Neuronal stem cell (in vitro differentiated cells): ENCODE results near the gene STAM.

Experiments
- DNase-seq: peaks from one replicate; pipeline ENCODE4 v3.0.0-alpha.2; 2013; ENCODE audit warnings: low spot score
- H2AFZ ChIP-seq: one replicate; pipeline ENCODE4 v1.6.1; 2013; ENCODE audit warnings: mild to moderate bottlenecking, low read length, inconsistent platforms
- H2AK5ac ChIP-seq: 2 replicates; pipeline ENCODE4 v1.6.1; 2013; ENCODE audit warnings: low read depth, mild to moderate bottlenecking, inconsistent platforms, low read length, moderate library complexity, mixed read lengths
- H2BK120ac ChIP-seq: 2 replicates; pipeline ENCODE4 v1.6.1; 2013; ENCODE audit warnings: low read depth, mild to moderate bottlenecking, inconsistent platforms, low read length, moderate library complexity, mixed read lengths
- H2BK12ac ChIP-seq: one replicate; pipeline ENCODE4 v1.6.1; 2013; ENCODE audit warnings: low read length, inconsistent platforms
- H2BK15ac ChIP-seq: 2 replicates; pipeline ENCODE4 v1.6.1; 2013; ENCODE audit warnings: mild to moderate bottlenecking, low read length, inconsistent platforms, mixed read lengths
- H2BK5ac ChIP-seq: one replicate; pipeline ENCODE4 v1.6.1; 2013; ENCODE audit warnings: inconsistent platforms, mild to moderate bottlenecking, low read length, moderate library complexity
- H3K14ac ChIP-seq: one replicate; pipeline ENCODE4 v1.6.1; 2013; ENCODE audit warnings: low read length, inconsistent platforms
- H3K18ac ChIP-seq: 2 replicates; pipeline ENCODE4 v1.6.1; 2013; ENCODE audit warnings: low read length, inconsistent platforms
- H3K23ac ChIP-seq: 2 replicates; pipeline ENCODE4 v1.6.1; 2013; ENCODE audit warnings: low read depth, mild to moderate bottlenecking, mixed read lengths, low read length, inconsistent platforms; ENCODE audit not compliant: poor library complexity
- H3K27ac ChIP-seq: replicated peaks from 3 replicates; pipeline ENCODE4 v1.5.1; 2013; ENCODE audit warnings: low read length, inconsistent platforms
- H3K27me3 ChIP-seq, 3 experiments: 2 replicates each; pipeline ENCODE4 v1.6.1; 2013; ENCODE audit warnings: low read length in 3 of 3, mild to moderate bottlenecking in 2 of 3, inconsistent platforms in 1 of 3, low read depth in 1 of 3, mixed read lengths in 1 of 3, moderate library complexity in 1 of 3; ENCODE audit not compliant: control insufficient read depth in 3 of 3, insufficient read depth in 3 of 3
- H3K36me3 ChIP-seq, 2 donors: replicated peaks in 1 of 2; 2 replicates each; pipeline ENCODE4 v1.6.1; 2013; ENCODE audit warnings: low read length in 2 of 2; ENCODE audit not compliant: control insufficient read depth in 2 of 2, insufficient read depth in 2 of 2
- H3K4ac ChIP-seq: 2 replicates; pipeline ENCODE4 v1.6.1; 2013; ENCODE audit warnings: inconsistent platforms, mild to moderate bottlenecking, low read length, moderate library complexity
- H3K4me1 ChIP-seq, 2 donors: 1 replicate in 1 of 2; 2 replicates in 1 of 2; pipeline ENCODE4 v1.6.1; 2013; ENCODE audit warnings: low read length in 2 of 2, low read depth in 1 of 2; ENCODE audit not compliant: control insufficient read depth in 2 of 2, insufficient read depth in 1 of 2
- H3K4me2 ChIP-seq: one replicate; pipeline ENCODE4 v1.6.1; 2013; ENCODE audit warnings: mild to moderate bottlenecking, low read length, inconsistent platforms; ENCODE audit not compliant: insufficient read depth, poor library complexity, severe bottlenecking
- H3K4me3 ChIP-seq, 2 donors: 2 replicates each; pipeline ENCODE4 v1.5.1; 2013; ENCODE audit warnings: low read length in 2 of 2, mild to moderate bottlenecking in 2 of 2, inconsistent platforms in 1 of 2, moderate library complexity in 1 of 2
- H3K79me1 ChIP-seq: one replicate; pipeline ENCODE4 v1.6.1; 2013; ENCODE audit warnings: low read depth, mild to moderate bottlenecking, inconsistent platforms, low read length, moderate library complexity
- H3K9ac ChIP-seq: one replicate; pipeline ENCODE4 v1.6.1; 2013; ENCODE audit warnings: mild to moderate bottlenecking, low read depth, low read length, inconsistent platforms; ENCODE audit not compliant: poor library complexity
- H3K9me3 ChIP-seq, 2 donors: replicated peaks in 1 of 2; 2 replicates each; pipeline versions ENCODE3 to v1.6.1; 2013; ENCODE audit warnings: low read length in 2 of 2, mild to moderate bottlenecking in 2 of 2, inconsistent platforms in 1 of 2, low read depth in 1 of 2, mixed read lengths in 1 of 2, moderate library complexity in 1 of 2; ENCODE audit not compliant: control insufficient read depth in 2 of 2, insufficient read depth in 1 of 2
- H4K8ac ChIP-seq: one replicate; pipeline ENCODE4 v1.6.1; 2013; ENCODE audit warnings: low read depth, mild to moderate bottlenecking, inconsistent platforms, low read length, moderate library complexity
- H4K91ac ChIP-seq: one replicate; pipeline ENCODE4 v1.6.1; 2013; ENCODE audit warnings: low read length, low read depth, mild to moderate bottlenecking, inconsistent platforms; ENCODE audit not compliant: poor library complexity
- WGBS, 2 donors: extraction: QIAGEN DNeasy Blood & Tissue Kit; methylation state at CpG; one replicate each; pipeline ENCODE4 v1.1.7; 2013; ENCODE audit warnings: missing lambda C conversion rate in 2 of 2, mixed read lengths in 1 of 2; ENCODE audit not compliant: insufficient read length in 2 of 2, insufficient replicate concordance in 1 of 2; ENCODE audit errors: extremely low coverage in 2 of 2; 5-methylcytosine and 5-hydroxymethylcytosine counted together

Gene STAM

DNA sequence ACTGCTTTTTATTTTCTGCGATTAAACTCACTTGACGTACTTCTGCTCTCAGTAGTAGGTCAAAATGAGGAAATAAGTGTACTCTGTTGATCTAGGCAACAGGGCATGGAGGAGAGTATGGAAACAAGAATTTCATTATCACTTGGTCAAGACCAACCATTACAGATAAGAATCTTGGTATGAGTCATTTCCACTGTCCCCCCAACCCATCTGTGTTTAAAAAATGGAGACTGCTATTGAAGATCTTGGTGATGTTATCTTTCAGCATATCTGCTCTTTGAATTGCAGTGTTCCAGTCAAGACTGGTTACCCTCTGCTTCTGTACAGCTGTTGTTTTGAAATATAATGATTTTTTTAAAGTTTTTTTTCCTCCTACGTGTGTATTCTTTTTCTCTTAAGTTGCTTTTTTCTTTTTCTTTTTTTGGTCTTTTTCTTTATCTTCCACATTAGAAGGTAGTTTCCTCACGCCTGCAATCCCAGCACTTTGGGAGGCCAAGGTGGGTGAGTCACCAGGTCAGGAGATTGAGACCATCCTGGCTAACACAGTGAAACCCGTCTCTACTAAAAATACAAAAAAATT lies 11.7 kb downstream of the STAM start:
- Histone ChIP-seq H2BK15ac (no peak overlapping the region), H3K27me3 (no peaks in the 10 kb centered on the region), H3K9me3 (peaks cover 2 to 30% of the 10 kb centered on the region in 2 donors), H3K4me2 (no peak overlapping the region), H2BK12ac (no peak overlapping the region), H2BK5ac (no peak overlapping the region), H3K14ac (no peak overlapping the region), H3K4ac (no peak overlapping the region), H3K27ac (no peak overlapping the region), H3K79me1 (peaks cover 3% of the 10 kb centered on the region), H3K4me1 (peaks cover 0 to 2% of the 10 kb centered on the region in 2 donors), H3K18ac (no peak overlapping the region), H3K9ac (no peak overlapping the region), H3K23ac (no peak overlapping the region), H3K36me3 (peaks cover 2 to 13% of the 10 kb centered on the region in 2 donors), H3K4me3 (no peak overlapping the region), H2AK5ac (no peak overlapping the region), H2AFZ (no peak overlapping the region), H4K91ac (no peak overlapping the region), H4K8ac (no peak overlapping the region), H2BK120ac (no peak overlapping the region)
- no CpG with 5 or more reads among the region's 5 CpGs for whole genome bisulfite sequencing, 2 donors
- no peak for DNase-seq

DNA sequence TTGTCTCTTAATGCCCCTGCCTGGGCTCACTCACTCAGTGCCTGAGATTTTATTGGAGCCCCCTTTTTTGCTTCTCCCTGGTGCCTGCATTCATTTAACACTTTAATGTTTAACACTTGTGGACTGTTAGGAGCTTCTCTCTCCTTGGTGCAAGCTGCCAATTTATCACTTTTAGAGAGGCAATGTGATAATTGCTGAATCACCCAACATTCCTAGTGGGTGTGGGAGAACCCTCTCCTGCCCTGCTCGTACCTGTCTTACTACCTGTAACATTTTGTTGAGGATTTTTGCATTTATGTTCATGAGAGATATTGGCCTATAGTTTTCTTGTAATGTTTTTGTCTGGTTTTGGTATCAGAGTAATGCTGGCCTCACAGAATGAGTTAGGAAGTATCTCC lies 13.2 kb downstream of the STAM start:
- Histone ChIP-seq H3K79me1 (peaks cover 3% of the 10 kb centered on the region), H3K4ac (no peak overlapping the region), H2BK5ac (no peak overlapping the region), H3K14ac (no peak overlapping the region), H2AFZ (no peak overlapping the region), H3K18ac (no peak overlapping the region), H3K4me2 (no peak overlapping the region), H3K23ac (no peak overlapping the region), H2BK12ac (no peak overlapping the region), H2BK15ac (no peak overlapping the region), H3K36me3 (peaks cover 4 to 28% of the 10 kb centered on the region in 2 donors), H4K91ac (no peak overlapping the region), H4K8ac (no peak overlapping the region), H3K4me1 (no peaks in the 10 kb centered on the region), H2BK120ac (no peak overlapping the region), H3K9ac (no peak overlapping the region), H3K27ac (no peak overlapping the region), H3K27me3 (no peaks in the 10 kb centered on the region), H3K4me3 (no peak overlapping the region), H3K9me3 (peaks cover 2 to 30% of the 10 kb centered on the region in 2 donors), H2AK5ac (no peak overlapping the region)
- DNase-seq: no peak
- no CpG with 5 or more reads among the region's 1 CpG for WGBS, 2 donors

DNA sequence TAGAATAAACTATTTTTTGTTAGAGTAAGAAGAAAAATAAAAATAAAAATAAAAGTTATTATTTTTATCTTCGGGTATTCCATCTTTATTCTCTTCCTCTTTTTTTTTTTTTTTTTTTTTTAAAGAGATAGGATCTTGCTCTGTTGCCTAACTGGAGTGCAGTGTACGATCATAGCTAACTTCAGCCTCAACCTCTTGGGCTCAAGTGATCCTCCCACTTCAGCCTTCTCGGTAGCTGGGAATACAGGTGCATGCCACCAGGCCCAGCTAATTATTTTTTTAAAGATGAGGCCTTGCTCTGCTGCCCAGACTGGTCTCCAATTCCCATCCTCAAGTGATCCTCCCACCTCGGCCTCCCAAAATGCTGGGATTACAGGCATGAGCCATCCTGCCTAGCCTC lies 15.4 kb downstream of the STAM start:
- Histone ChIP-seq H4K8ac (no peak overlapping the region), H3K79me1 (peaks cover 3% of the 10 kb centered on the region), H3K14ac (no peak overlapping the region), H4K91ac (no peak overlapping the region), H3K18ac (no peak overlapping the region), H2AK5ac (no peak overlapping the region), H3K23ac (no peak overlapping the region), H2BK5ac (no peak overlapping the region), H3K36me3 (peaks cover 1 to 30% of the 10 kb centered on the region in 2 donors), H3K4me2 (no peak overlapping the region), H2AFZ (no peak overlapping the region), H2BK15ac (no peak overlapping the region), H3K9me3 (peaks cover 0 to 21% of the 10 kb centered on the region in 2 donors), H3K9ac (no peak overlapping the region), H3K27me3 (no peaks in the 10 kb centered on the region), H2BK120ac (no peak overlapping the region), H3K4me3 (no peak overlapping the region), H3K4ac (no peak overlapping the region), H3K4me1 (no peaks in the 10 kb centered on the region), H3K27ac (no peak overlapping the region), H2BK12ac (no peak overlapping the region)
- DNase-seq: no peak
- no CpG with 5 or more reads among the region's 4 CpGs for WGBS, 2 donors

DNA sequence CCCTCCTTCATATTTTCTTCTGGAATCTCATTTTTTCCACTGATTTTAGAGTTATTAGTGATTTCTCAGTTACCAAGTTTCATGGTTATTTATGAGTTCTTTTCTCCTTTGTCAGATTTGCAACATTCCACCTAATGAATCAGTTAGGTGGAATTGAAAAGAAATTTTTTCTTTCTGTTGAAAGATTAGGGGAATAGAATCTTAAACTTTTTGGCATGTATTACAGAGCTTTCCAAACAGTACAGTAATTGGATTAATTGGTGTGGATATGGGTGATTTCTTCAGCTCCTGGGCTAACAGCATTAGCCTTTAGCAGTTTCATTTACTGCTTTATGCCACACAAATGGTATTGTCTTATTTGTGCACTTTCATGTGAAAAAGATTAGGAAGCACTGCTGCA lies 17.0 kb downstream of the STAM start:
- Histone ChIP-seq H3K4me2 (no peak overlapping the region), H2AK5ac (no peak overlapping the region), H3K79me1 (peaks cover 3% of the 10 kb centered on the region), H3K36me3 (peaks cover 1 to 30% of the 10 kb centered on the region in 2 donors), H3K4me1 (no peaks in the 10 kb centered on the region), H3K9ac (no peak overlapping the region), H2AFZ (no peak overlapping the region), H3K4ac (no peak overlapping the region), H2BK120ac (no peak overlapping the region), H2BK15ac (no peak overlapping the region), H3K23ac (no peak overlapping the region), H2BK5ac (no peak overlapping the region), H3K4me3 (no peak overlapping the region), H3K14ac (no peak overlapping the region), H3K27ac (no peak overlapping the region), H2BK12ac (no peak overlapping the region), H4K91ac (no peak overlapping the region), H3K27me3 (no peaks in the 10 kb centered on the region), H3K18ac (no peak overlapping the region), H4K8ac (no peak overlapping the region), H3K9me3 (peaks cover 0 to 15% of the 10 kb centered on the region in 2 donors)
- DNase-seq: no peak
